Adrenal gland (tissue), 5 donors: ENCODE data around the gene USP6.
"Not testable (repeated sequence)": the region's sequence is repeated elsewhere in the genome, so short reads cannot be mapped to it uniquely, and the experiment has no call there.

Experiments used
- CTCF ChIP-seq, 6 experiments: fragments of 450-650 bp in 4 of 6; fragments of 200-600 bp in 2 of 6; sonication (generic) in 1 of 6; IDR thresholded peaks; 1 replicate in 5 of 6; 2 replicates in 1 of 6; pipeline versions ENCODE4 v1.5.1 to v1.8.0; 2016 to 2021; ENCODE audit warnings: antibody characterized with exemption in 6 of 6, mild to moderate bottlenecking in 2 of 6, moderate library complexity in 1 of 6
- POLR2A ChIP-seq, 2 donors: fragments of 450-650 bp; IDR thresholded peaks; one replicate each; pipeline ENCODE4 v1.6.1; 2017; ENCODE audit warnings: antibody characterized with exemption in 2 of 2, mild to moderate bottlenecking in 2 of 2, moderate library complexity in 1 of 2
- donor health status: DM: no; HTN: no; CAD: no.

DNA sequence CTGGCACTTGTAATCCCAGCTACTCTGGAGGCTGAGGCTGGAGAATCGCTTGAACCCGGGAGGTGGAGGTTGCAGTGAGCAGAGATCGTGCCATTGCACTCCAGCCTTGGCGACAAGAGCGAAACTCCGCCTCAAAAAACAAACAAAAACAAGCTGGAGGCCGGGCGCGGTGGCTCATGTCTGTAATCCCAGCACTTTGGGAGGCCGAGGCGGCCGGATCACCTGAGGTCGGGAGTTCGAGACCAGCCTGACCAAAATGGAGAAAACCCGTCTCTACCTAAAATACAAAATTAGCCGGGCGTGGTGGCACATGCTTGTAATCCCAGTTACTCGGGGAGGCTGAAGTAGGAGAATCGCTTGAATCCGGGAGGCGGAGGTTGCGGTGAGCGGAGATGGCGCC, 38.6 kb upstream of the USP6 start:
- not testable (repeated sequence) for TF ChIP-seq POLR2A, CTCF (IDR thresholded peaks at IDR 0.05)
